Activated CD4-positive, alpha-beta T cell treated with anti-CD3 and anti-CD28 coated beads, Interleukin-2, amount 50 U/mL, for 16 hours (primary cell): ENCODE data around the gene IFT57.
A peak's percentile ranks its signal among the peaks of the same experiment; 100 is the strongest.

Source experiments
- DNase-seq: peaks from one replicate; pipeline ENCODE4 v3.0.0-alpha.2; 2020

IFT57 gene

DNA sequence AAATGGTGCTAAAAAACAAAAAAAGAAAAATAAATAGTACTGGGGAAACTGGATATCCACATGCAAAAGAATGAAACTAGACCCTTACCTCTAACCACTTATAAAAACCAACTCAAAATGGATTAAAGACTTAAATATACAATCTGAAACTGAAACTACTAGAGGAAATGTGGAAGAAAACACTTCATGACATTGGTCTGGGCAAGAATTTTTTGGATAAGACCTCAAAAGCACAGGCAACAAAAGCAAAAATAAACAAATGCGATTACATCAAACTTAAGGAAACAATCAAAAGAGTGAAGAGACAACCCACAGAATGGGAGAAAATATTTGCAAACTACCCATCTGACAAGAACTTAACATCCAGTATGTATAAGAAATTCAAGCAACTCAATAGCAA is 6.4 kb downstream of the IFT57 start:
- DNase-seq = no peak

DNA sequence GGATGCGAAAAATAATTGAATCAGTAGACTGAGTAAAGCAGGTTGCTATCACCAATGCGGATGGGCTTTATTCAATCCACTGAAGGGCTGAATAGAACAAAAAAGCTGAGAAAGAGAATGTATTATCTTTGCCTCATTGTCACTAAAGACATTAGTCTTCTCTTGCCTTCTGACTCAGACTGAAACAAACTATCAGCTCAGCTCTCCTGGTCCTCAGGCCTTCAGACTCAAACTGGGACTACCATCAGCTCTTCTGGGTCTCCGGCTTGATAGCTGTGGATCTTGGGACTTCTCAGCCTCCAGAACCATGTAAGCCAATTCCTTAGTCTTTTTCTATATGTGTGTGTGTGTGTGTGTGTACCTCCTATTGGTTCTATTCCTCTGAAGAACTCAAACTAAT is 12.6 kb downstream of the IFT57 start:
- peak; percentile 43 for DNase-seq

DNA sequence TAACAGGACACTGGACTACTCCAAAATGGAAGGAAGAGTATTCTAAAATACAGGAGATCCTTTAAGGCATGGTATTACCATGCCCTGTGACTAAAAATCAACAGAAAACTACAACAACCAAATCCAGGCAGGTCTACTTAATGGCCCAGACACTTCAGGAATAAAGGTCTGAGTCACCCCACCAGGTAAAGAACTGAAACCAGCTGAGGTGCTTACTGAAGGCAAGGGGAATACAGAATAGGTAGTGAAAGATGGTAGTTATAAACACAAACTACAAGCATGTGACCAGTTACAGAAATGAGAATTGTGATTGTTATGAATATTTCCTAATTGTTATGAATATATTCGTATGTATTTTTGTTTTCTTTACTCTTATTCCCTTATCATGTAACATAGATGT is 13.4 kb downstream of the IFT57 start:
- peak; percentile 32 for DNase-seq

DNA sequence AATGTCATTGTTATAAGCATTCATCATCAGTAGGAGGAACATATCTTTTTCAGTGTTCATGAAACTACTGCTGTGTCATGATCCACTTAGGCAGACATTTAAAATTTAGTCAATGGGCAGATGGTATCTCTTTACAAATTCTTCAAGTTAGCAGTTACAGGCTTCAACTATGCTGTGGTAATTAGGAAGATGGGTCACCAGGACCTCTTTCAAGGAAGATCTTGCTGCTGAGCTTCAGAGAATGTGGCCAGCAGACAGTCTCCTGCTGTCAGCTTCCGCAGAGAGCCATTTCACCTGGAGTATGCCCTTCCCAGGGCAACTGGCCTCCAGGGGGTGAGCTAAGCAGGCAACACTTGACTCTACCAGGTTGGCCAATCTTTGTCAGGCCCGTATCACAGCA is 19.4 kb downstream of the IFT57 start:
- no peak for DNase-seq

DNA sequence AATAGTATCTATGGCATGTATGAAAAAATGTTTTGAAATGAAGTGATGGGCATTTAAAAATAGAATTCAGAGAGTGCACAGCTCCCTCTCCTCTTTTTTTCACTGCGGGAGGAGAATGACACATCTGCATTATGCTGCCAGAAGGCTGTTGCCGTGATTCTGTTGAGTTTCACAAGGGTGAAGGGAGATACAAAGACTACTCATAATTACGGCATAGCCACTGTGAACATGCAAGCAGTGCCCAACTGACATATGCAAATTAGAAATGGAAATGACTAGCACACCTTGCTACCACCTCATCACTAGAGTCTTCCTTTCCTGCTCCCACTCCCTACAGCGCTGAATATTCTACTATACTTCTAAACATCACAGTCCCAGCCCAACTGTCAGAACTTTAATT is 20.1 kb downstream of the IFT57 start:
- peak; percentile 63 for DNase-seq

DNA sequence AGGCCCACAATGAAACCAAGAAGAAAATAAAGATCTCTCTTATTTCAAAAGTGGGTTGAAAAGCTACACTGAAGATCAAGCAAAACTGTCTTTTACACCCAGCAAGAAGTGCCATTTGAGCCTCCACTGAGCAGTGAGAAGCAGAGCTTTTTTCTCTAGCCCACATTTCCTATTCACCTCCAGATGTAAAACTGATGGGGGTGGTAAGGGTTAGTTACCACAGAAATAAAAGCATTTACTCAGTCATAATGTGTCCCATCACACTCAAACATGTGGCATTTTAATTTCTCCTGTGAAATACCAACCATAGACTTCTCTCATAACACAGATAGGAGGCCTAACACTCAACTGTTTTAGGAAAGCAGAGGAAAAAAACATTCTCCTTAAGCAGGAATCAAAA is 21.0 kb downstream of the IFT57 start:
- DNase-seq = no peak

DNA sequence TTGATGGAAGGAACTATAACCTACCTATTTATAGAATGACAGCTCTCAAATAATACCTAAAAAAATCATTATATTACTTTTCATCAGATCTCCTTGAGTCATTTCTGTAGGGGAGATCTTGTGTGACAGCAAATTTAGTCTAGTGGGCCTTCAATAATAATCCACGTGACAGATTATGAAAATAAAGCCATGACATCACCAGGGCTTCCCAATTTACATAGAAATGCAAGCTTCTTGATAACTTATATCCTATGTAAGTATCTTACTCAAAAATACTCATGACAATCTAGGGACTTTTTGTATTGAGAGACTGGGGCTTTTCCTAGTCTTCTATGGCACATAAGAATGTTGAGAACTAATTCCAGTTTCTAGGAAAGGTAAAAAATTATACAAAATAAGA is 21.6 kb downstream of the IFT57 start:
- no peak for DNase-seq

DNA sequence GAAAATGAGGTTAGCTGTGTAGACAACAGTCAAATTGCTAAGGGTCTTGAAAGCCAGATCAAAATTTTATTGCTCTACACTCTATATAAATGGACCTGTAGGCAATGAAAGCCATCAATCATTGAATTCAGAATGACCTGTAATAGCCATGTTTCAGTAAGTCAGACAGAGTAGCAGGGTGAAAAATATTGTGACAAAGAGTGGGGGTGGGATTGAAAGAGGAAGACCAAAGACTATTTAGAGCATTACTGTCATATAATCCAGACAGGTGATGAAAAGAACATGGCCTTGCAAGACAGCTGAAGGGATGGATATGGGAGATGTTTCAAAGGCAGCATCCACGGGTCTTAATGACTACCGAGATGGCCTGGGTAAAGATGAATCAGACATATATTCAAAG is 22.2 kb downstream of the IFT57 start:
- DNase-seq = no peak

DNA sequence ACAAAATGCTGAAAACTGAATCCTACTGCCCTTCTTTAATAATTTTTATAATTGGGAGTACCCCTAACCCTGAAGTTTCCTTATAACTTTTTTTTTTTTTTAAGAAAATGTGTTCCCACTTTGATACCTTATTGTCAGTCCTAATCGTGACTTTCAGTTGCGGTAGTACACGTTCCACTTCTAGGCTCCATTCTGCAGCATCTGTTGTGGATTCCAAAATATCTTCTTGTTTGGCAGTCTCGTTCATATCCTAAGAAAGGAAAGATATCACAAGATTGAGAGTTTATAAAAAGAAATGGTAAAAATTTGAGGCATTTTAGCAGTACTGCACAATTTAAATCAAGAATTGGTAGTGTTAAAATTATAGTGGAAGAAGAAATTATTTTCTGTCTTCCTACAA is 30.8 kb downstream of the IFT57 start:
- DNase-seq = no peak

DNA sequence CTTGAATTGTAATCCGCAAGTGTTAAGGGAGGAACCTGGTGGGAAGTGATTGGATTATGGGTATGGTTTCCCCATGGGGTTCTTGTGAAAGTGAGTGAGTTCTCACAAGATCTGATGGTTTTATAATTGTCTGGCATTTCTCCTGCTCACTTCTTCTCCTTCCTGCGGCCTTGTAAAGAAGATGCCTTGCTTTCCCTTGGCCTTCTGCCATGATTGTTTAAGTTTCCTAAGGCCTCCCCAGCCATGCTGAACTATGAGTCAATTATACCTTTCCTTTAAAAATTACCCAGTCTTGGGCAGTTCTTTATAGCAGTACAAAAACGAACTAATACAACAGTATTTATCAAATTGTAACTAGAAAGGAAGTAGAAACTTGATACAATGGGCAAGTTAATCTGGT is 31.9 kb downstream of the IFT57 start:
- no peak for DNase-seq

DNA sequence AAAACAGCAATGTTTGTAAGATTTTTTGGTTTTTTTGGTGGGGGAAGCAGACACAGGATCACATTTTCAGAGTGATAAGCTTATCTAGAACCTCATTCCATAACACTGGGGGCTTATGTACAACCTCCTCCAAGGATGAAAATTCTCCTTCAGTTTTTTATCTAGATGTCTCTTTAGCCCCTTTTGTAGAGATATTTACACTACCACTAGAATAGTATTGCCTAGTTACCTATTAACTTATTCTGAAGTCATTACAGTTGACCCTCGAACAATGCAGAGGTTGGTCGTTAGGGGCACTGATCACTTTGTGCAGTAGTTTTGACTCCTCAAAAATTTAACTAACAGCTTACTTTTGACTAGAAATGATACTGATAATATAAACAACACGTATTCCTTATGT is 32.8 kb downstream of the IFT57 start:
- DNase-seq = no peak

DNA sequence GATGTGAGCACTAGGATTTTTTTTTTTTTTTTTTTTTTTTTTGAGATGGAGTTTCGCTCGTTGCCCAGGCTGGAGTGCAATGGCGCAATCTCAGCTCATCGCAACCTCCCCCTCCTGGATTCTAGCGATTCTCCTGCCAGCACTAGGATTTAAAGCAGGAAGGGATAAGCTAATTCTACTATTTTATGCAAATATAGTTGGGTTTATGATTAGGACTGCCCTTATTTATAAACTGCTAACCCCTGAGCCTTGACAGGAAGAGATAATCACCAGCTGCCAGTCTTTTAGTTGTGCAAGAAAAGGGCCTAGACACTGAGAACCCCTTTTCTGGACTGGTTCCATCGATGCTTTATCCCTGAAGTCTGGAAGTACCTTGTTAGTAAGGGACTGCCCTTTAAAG is 36.7 kb downstream of the IFT57 start:
- no peak for DNase-seq

DNA sequence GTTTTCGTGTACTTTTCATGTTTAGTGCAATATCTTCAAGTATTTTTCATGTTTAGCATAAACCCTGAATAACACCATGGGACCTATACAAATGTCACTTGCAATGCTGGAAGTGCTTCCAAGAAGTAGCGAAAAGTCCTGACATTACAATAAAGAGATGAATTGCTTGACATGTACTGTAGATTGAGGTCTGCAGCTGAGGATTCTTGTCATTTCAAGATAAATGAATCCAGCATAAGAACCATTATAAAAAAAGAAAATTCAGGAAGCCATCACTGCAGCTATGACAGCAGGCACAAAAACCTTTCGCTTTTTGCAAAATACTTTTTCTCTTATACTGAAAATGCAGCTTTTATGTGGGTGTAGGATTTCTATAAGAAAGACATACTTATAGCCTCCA is 37.4 kb downstream of the IFT57 start:
- no peak for DNase-seq

DNA sequence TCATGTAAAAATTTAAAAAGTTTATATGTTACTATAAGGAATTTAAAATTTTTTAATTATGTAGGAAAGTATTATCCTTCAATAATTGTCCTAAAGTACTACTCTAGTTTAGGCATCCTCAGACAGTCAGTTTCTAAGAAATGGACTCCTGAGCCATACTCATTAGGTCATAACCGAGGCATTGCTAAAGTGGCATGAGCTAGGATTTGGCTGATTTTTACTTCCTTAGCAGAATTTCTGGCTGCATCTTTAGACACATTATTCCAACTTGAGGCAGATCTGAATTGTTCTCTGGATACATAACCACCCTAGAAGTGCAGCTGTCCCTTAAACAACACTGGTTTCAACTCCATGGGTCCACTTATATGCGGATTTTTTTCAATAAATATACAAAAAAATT is 38.3 kb downstream of the IFT57 start:
- no peak for DNase-seq

DNA sequence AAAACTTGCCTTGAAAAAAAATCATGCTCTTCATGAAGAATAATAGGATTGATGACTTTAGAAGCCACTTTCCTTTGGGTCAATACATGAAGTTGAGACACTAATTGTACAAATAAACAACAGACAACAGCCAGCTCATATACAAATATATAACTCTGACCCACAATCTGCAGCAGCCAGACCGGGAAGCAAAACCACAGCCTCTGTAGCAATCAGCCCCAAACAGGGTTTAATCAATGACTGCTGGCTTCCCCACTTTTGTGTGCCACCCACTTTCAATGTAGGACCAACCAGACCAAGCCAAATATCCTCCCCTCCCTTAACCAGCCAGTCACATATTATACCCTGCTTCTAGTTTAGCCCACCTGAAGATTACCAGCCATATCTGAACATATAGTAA is 39.0 kb downstream of the IFT57 start:
- no peak for DNase-seq

DNA sequence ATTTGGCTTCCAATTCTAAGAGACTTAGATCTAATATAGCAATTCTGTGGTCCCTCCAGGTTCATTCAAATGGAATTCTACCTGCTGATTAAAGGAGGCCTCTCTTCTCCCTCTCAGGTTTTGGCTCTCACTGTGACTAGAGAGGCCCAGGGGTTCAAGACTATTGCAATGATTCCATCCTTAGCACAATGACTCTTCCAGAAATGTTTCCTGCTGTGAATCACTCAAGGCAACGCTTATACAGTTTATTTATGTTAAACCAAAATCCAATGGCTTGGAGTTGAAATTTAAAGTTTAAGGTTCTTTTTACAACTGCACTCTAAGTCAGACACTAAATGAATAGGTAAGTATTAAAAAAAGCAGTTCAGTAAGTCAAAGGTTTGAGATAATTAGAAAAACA is 39.9 kb downstream of the IFT57 start:
- no peak for DNase-seq

DNA sequence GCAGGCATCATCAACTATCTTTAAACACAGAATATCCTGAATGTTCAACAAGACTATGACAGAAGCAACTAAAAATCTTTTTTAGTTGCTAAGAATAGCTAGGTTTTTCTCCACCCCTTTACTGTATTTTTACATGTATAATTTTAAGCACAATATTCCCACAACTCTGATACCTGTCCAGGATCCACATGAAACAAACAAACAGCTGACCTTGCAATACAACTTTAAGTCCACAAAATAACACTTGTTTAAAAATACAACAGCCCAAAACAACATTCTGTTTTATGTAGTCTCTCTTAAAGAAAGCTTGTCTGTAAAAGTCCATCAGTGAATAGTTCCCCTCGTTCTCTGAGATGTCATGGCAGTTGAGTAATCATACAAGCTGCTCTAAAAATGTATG is 41.1 kb downstream of the IFT57 start:
- DNase-seq = no peak

DNA sequence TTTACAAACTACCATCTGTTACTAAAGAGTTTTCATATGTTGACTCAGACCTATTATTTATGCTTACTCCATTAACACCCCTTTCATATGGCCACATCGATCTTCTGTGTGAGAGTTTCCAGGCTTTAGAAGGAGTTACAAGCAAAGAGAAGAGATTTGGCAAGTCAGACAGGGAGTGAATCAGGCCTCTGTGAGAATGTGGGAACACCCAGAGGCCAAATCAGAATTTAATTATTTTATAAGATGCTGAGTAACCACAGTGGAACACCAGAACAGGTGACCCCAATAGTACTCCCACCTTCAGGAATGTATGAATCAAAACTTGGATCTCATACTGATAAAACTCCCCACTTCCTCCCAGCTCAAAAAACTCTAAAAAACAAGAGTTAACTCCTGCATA is 42.0 kb downstream of the IFT57 start:
- no peak for DNase-seq

DNA sequence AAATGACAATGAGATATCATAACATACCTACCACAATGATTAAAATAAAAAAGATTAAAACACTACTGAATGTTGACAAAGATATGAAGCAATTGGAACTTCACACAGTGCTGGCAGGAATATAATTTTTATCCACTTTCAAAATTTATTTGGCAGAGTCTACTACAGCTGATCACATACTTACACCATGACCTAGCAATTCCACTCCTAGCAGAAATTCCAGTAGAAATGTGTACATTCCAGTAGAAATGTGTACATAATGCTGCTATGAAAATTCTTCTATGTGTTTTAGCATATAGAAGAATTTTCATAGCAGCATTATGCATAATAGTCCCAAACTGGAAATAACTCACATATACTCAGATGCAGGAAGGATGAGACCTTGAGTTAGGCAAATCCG is 43.5 kb downstream of the IFT57 start:
- DNase-seq = no peak

DNA sequence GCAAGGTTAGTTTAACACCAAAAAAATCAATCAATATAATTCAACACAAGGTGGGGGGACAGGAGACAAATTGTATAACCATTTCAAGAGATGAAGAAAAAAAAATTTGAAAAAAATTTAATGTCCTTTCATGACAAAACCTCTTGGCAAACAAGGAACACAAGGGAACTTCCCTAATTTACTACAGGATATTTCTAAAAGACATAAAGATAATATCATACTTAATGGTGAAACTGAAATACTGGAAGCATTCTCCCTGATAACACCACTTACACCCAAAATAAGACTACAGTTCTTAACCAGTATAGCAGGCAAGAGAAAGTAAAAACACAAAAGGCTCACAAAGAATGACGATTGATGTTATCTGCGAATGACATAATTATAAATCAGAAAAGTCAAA is 44.7 kb downstream of the IFT57 start:
- no peak for DNase-seq

DNA sequence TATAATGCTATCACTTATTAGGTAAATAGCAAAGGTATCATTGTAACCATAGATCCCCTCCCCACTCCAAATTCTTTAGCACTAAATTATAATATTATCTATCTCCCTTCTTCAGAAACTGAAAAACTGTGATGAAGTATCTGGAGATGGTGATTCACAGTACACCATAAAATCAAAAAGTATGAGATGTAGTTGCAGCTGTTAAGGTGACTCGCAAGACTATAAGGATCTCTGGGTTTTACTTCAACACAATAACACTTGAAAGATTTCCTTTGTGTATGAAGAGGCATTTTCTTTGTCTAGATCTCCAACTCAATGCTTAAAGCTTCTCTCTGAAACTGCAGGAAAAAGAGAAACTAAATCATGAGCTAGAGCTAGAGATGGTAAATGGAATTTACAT is 46.9 kb downstream of the IFT57 start:
- no peak for DNase-seq

DNA sequence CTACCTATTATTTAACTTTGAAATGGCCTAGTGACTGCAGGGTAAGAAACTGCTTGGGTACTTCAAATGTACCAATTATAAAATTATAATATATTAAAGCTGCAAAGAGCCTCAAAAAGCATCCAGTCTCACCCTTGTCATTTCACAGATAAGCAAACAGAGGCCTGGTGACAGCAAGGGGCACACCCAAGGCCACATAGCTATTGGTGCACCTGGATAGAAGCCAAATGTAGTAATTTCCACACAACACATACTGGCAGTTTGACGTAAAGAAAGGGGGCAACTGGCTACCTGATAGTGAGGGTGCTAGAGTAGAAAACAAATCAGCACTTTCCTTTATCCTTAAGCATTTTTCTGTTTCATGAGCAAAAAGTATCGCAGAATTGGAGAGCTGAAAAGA is 51.1 kb downstream of the IFT57 start:
- no peak for DNase-seq

DNA sequence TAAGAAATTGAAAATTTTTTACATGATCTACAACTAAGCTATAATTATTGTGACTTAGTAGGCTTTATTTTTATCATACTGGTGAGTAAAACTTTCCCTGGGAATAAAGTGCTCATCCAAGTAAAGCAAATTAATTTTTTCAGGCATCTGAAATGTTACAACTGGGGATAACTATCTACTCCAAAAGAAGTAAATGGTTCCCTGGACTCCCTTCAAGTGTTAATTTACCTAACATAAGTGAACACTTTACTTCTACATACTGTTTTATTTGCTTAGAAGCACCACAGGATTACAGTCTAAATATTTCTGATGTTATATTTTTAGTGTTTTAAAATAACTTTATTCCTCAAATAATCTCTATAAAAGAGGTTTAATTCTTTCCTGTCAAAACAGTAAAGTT is 57.8 kb downstream of the IFT57 start:
- DNase-seq = no peak

DNA sequence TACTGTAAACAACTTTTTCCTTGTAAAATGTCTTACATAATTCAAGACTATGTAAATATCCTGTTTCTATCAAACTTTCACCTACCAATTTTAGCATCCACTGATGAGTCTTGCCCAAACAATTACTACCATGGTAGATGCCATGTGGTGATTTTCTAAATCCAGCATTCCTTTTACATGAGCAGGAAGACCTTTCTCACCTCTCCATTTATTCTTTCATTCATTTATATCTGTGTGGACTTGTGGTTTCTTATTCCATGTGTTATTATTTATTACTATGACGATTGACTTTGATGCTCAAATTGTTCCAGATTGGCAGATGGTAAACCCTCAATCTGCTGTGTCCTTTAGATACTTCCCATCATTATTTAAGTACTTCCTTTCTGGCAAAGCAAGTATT is 62.4 kb downstream of the IFT57 start:
- DNase-seq = no peak

DNA sequence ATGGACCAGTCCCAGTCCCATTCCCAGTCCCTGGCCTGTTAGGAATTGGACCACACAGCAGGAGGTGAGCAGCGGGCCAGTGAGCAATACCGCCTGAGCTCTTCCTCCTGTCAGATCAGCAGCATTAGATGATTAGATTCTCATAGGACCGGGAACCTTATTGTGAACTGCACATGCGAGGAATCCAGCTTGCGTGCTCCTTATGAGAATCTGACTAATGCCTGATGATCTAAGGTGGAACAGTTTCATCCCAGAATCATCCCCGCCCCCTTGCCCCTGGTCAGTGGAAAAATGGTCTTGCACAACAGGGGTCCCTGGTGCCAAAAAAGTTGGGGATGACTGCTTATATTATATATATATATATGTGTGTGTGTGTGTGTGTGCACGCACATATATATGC is 63.1 kb downstream of the IFT57 start:
- no peak for DNase-seq

DNA sequence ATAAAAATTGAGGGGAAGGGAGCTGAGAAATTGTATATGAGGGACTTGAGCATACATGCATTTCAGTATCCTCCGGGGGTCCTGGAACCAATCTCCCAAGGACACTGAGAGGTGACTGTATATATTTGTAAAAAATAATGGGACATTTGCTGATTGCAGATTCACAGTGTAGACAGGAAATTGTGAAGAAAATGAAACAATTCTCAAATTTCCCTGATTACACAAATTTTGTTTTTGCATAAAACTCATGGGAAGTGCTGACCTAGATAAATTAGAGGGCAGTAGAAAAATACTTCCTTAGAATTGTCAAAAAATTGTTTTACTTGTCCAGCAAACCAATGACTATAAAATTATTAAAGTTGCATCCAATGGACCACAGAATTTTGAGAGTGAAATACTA is 64.0 kb downstream of the IFT57 start:
- DNase-seq = no peak

DNA sequence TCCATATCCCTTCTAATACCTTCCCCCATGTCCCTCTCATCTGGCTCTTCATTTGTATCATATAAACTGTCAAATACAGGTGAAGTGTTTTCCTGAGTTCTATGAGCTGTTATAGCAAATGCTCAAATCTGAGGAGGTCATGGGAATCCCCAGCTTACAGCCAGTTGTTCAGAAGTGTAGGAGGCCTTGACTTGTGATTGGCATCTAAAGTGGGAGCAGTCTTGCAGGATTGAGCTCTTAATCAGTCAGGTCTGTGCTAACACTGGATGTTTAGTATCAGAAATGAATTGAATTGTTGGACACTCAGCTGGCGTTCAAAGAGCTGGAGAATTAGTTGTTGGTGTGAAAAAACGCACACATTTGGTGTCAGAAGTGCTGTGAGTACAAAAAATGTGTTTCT is 65.0 kb downstream of the IFT57 start:
- no peak for DNase-seq
